HEK293T (cell line): ENCODE measurements around the gene CRAT.
"Not testable (repeated sequence)": the region's sequence is repeated elsewhere in the genome, so short reads cannot be mapped to it uniquely, and the experiment has no call there.

Experiments
- CTCF ChIA-PET: fragments of 350-600 bp; formaldehyde crosslinking; extraction: SDS; loops from one replicate; lab custom pipeline; 2021; ENCODE audit warnings: antibody characterized with exemption, inconsistent platforms; lab: Yijun Ruan, JAX
- POLR2A ChIA-PET: fragments of 350-600 bp; formaldehyde crosslinking; extraction: SDS; loops from one replicate; lab custom pipeline; 2020; ENCODE audit warnings: antibody characterized with exemption, inconsistent platforms; lab: Yijun Ruan, JAX
- DNase-seq: peaks from one replicate; pipeline ENCODE4 v3.0.0; 2012; ENCODE audit warnings: mixed read lengths; ENCODE audit errors: extremely low spot score
- ARNT ChIP-seq: fragments of 450-650 bp; IDR thresholded peaks from 2 replicates; pipeline ENCODE4 v1.6.1; 2017; ENCODE audit warnings: mild to moderate bottlenecking
- BHLHE40 ChIP-seq: fragments of 450-650 bp; IDR thresholded peaks from 2 replicates; pipeline ENCODE4 v1.6.1; 2016; ENCODE audit warnings: mild to moderate bottlenecking, moderate library complexity, borderline replicate concordance
- CTBP1 ChIP-seq: fragments of 450-650 bp; IDR thresholded peaks from 2 replicates; pipeline ENCODE4 v1.6.1; 2016; ENCODE audit warnings: borderline replicate concordance
- ELF4 ChIP-seq: fragments of 450-650 bp; IDR thresholded peaks from 2 replicates; pipeline ENCODE4 v1.6.1; 2017; ENCODE audit warnings: antibody characterized with exemption
- FOXA1 ChIP-seq: fragments of 450-650 bp; IDR thresholded peaks from 2 replicates; pipeline ENCODE4 v1.6.1; 2016; ENCODE audit warnings: mild to moderate bottlenecking
- FOXK2 ChIP-seq: fragments of 450-650 bp; IDR thresholded peaks from 2 replicates; pipeline ENCODE4 v1.6.1; 2016; ENCODE audit warnings: mild to moderate bottlenecking
- FOXM1 ChIP-seq: fragments of 450-650 bp; IDR thresholded peaks from 2 replicates; pipeline ENCODE4 v1.6.1; 2017; ENCODE audit warnings: mild to moderate bottlenecking, borderline replicate concordance
- HDGF ChIP-seq: fragments of 450-650 bp; IDR thresholded peaks from 2 replicates; pipeline ENCODE4 v1.6.1; 2017; ENCODE audit warnings: antibody characterized with exemption, borderline replicate concordance
- L3MBTL2 ChIP-seq: fragments of 450-650 bp; conservative IDR thresholded peaks from 2 replicates; pipeline ENCODE4 v1.6.1; 2016; ENCODE audit warnings: mild to moderate bottlenecking
- LEF1 ChIP-seq: fragments of 450-650 bp; IDR thresholded peaks from 2 replicates; pipeline ENCODE4 v1.6.1; 2017; ENCODE audit warnings: mild to moderate bottlenecking, borderline replicate concordance
- NFRKB ChIP-seq: fragments of 450-650 bp; IDR thresholded peaks from 2 replicates; pipeline ENCODE4 v1.6.1; 2016; ENCODE audit warnings: mild to moderate bottlenecking, moderate library complexity
- SP1 ChIP-seq: fragments of 450-650 bp; IDR thresholded peaks from 2 replicates; pipeline ENCODE4 v1.6.1; 2017
- SUZ12 ChIP-seq: fragments of 450-650 bp; IDR thresholded peaks from 2 replicates; pipeline ENCODE4 v1.6.1; 2016; ENCODE audit warnings: mild to moderate bottlenecking
- TARDBP ChIP-seq: fragments of 450-650 bp; IDR thresholded peaks from 2 replicates; pipeline ENCODE4 v1.6.1; 2016
- ZNF384 ChIP-seq: fragments of 450-650 bp; IDR thresholded peaks from 2 replicates; pipeline ENCODE4 v1.6.1; 2016
- TF ChIP-seq, protein P1 (sequence below): fragments of 450-650 bp; IDR thresholded peaks from 2 replicates; pipeline ENCODE4 v1.6.1; 2016

The CRAT gene

GRCh38 chr9:129130791-129131190 is 20.2 kb upstream of the CRAT start:
- DNase-seq, result no peak
- TF ChIP-seq CTBP1, result no peak
- no peak for TF ChIP-seq BHLHE40
- TF ChIP-seq HDGF, result no peak
- CTCF ChIA-PET, result interaction anchor here (0.5 to 1.6 kb wide), 9 partner anchors 8 to 489 kb away, joined by 3 to 14 read pairs (median 3); no protein-coding TSS in a partner anchor
- POLR2A ChIA-PET, result no interaction called here

GRCh38 chr9:129130271-129130670 is 19.7 kb upstream of the CRAT start:
- DNase-seq, POLR2A ChIA-PET: not testable (repeated sequence)
- CTCF ChIA-PET, result interaction anchor here (0.5 to 1.1 kb wide), 5 partner anchors 8 to 490 kb away, joined by 3 to 4 read pairs (median 3); no protein-coding TSS in a partner anchor

GRCh38 chr9:129128689-129129088 is 18.1 kb upstream of the CRAT start:
- DNase-seq, result no peak
- ChIA-PET POLR2A (no interaction called here), CTCF (interaction anchor here (0.6 kb wide), 1 partner anchor 151 kb away, joined by 3 read pairs; no protein-coding TSS in a partner anchor)
- no peak for TF ChIP-seq FOXM1
- TF ChIP-seq NFRKB, result no peak
- no peak for TF ChIP-seq ZNF384
- TF ChIP-seq FOXA1, result no peak

- POLR2A ChIA-PET, result interaction anchor here (1.3 to 1.5 kb wide), 3 partner anchors 13 to 356 kb away, joined by 3 to 5 read pairs (median 4); partner anchors contain the start of gene PTPA
- no peak for DNase-seq
- CTCF ChIA-PET, result interaction anchor here (1.2 to 2.0 kb wide), 2 partner anchors 16 to 47 kb away, joined by 3 to 6 read pairs; no protein-coding TSS in a partner anchor
Measured at GRCh38 chr9:129126749-129127618, 16.4 kb upstream of the CRAT start.

DNA sequence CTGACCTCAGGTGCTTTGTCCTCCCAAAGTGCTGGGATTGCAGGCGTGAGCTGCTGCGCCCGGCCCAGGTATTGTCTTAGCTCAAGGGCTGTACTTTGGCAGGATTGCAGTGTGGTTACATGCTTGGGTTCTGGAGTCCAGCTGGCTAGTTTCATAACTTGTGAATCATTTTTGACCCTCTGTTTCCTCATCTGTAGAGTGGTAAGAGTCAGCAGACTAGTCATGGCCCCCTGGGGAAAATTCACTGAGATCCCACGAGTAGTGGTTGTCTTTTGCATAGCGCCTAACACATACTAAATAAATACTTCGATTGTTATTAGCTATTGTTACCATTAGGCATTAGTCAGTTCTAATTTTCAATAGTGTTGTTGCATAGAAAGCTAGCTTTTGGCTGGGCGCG is 14.9 kb upstream of the CRAT start:
- POLR2A ChIA-PET, result interaction anchor here (0.6 kb wide), 1 partner anchor 291 kb away, joined by 3 read pairs; no protein-coding TSS in a partner anchor
- DNase-seq, result no peak
- CTCF ChIA-PET, result interaction anchor here (0.8 to 2.0 kb wide), 3 partner anchors 13 to 49 kb away, joined by 3 to 9 read pairs (median 6); no protein-coding TSS in a partner anchor
- no peak for TF ChIP-seq SUZ12
- TF ChIP-seq SP1, result no peak
- TF ChIP-seq ELF4, result no peak
- TF ChIP-seq ZNF384, result no peak
- no peak for TF ChIP-seq FOXA1
- TF ChIP-seq ARNT, result no peak
- TF ChIP-seq NFRKB, result no peak
- TF ChIP-seq HDGF, result no peak
- TF ChIP-seq CTBP1, result no peak
- TF ChIP-seq BHLHE40, result no peak
- TF ChIP-seq, protein P1, sequence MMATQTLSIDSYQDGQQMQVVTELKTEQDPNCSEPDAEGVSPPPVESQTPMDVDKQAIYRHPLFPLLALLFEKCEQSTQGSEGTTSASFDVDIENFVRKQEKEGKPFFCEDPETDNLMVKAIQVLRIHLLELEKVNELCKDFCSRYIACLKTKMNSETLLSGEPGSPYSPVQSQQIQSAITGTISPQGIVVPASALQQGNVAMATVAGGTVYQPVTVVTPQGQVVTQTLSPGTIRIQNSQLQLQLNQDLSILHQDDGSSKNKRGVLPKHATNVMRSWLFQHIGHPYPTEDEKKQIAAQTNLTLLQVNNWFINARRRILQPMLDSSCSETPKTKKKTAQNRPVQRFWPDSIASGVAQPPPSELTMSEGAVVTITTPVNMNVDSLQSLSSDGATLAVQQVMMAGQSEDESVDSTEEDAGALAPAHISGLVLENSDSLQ, result no peak
- TF ChIP-seq L3MBTL2, result no peak
- no peak for TF ChIP-seq FOXM1
- no peak for TF ChIP-seq FOXK2
- no peak for TF ChIP-seq LEF1
- no peak for TF ChIP-seq TARDBP

More at GRCh38 chr9:129126749-129127618, 16.4 kb upstream of the CRAT start:
- no peak for TF ChIP-seq ELF4
- no peak for TF ChIP-seq CTBP1
- TF ChIP-seq TARDBP, result no peak
- TF ChIP-seq SUZ12, result no peak
- TF ChIP-seq HDGF, result no peak
- TF ChIP-seq NFRKB, result no peak
- no peak for TF ChIP-seq FOXM1
- no peak for TF ChIP-seq SP1
- no peak for TF ChIP-seq FOXA1
- TF ChIP-seq, protein P1, result no peak
- TF ChIP-seq ARNT, result no peak
- TF ChIP-seq FOXK2, result no peak
- no peak for TF ChIP-seq LEF1
- no peak for TF ChIP-seq ZNF384
- no peak for TF ChIP-seq BHLHE40

GRCh38 chr9:129124506-129125069 is 14.0 kb upstream of the CRAT start:
- TF ChIP-seq, protein P1, result no peak
- TF ChIP-seq ARNT (no peak), HDGF (no peak), ELF4 (no peak), SUZ12 (no peak), SP1 (no peak), TARDBP (no peak), L3MBTL2 (no peak), BHLHE40 (no peak)
- ChIA-PET POLR2A (no interaction called here), CTCF (interaction anchor here (2.0 kb wide), 2 partner anchors 14 to 50 kb away, joined by 6 to 9 read pairs; no protein-coding TSS in a partner anchor)
- no peak for DNase-seq

DNA sequence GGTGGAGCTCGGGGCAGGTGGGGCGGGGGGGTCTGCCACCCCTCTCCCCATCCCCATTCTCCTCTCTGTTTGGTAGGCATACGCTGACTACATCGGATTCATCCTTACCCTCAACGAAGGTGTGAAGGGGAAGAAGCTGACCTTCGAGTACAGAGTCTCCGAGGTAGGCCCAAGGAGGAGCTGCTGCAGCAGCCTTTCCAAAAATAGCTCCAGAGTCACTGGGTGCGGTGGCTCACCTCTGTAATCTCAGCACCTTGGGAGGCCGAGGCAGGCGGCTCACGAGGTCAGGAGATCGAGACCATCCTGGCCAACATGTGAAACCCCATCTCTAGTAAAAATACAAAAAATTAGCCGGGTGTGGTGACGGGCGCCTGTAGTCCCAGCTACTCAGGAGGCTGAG is 12.4 kb upstream of the CRAT start:
- POLR2A ChIA-PET, DNase-seq: not testable (repeated sequence)
- CTCF ChIA-PET, result interaction anchor here (1.0 to 1.4 kb wide), 2 partner anchors 8 to 10 kb away, joined by 3 to 4 read pairs; no protein-coding TSS in a partner anchor
